IMR-90 (cell line): ENCODE measurements around the gene PPARGC1A. TPM values are rescaled to one million over a fixed set of nuclear protein-coding genes. Genes with fewer than 3 reads are reported as not detected.
A peak's percentile ranks its signal among the peaks of the same experiment; 100 is the strongest.

ENCODE experiments used
- ATAC-seq: fragments of 200-7000 bp; cut with Tn5 transposase; 2 replicates; pipeline ENCODE4 v1.9.1; 2020; ENCODE audit warnings: low read depth, mild to moderate bottlenecking, moderate library complexity
- BruUV-seq: library from RNA; stranded (reverse); fragments of 400-500 nt; replicated peaks from 2 replicates; lab custom pipeline; 2021; lab: Mats Ljungman, UMichigan
- CTCF ChIA-PET: fragments of 300-600 bp; formaldehyde crosslinking; extraction: SDS; loops from one replicate; lab custom pipeline; 2021; ENCODE audit warnings: antibody characterized with exemption; lab: Yijun Ruan, JAX
- POLR2A ChIA-PET: fragments of 300-600 bp; sonication (Branson Sonifier 250); formaldehyde crosslinking; loops from one replicate; lab custom pipeline; 2022; ENCODE audit warnings: antibody characterized with exemption; ENCODE audit not compliant: unreplicated experiment; lab: Charles Lee
- DNase-seq: peaks from one replicate; pipeline ENCODE4 v3.0.0; 2013
- H2AFZ ChIP-seq: replicated peaks from 2 replicates; pipeline ENCODE3; 2013; ENCODE audit warnings: low read length, mild to moderate bottlenecking; ENCODE audit not compliant: poor library complexity
- H2AK5ac ChIP-seq: 2 replicates; pipeline ENCODE4 v1.6.1; 2013; ENCODE audit warnings: low read depth, low read length, inconsistent platforms
- H2AK9ac ChIP-seq: replicated peaks from 2 replicates; pipeline ENCODE3; 2013; ENCODE audit warnings: mild to moderate bottlenecking, low read depth, low read length, moderate library complexity; ENCODE audit not compliant: poor library complexity
- H2BK120ac ChIP-seq: 2 replicates; pipeline ENCODE4 v1.6.1; 2013; ENCODE audit warnings: low read depth, low read length, inconsistent platforms
- H2BK15ac ChIP-seq: 3 replicates; pipeline ENCODE4 v1.6.1; 2013; ENCODE audit warnings: low read depth, low read length, inconsistent platforms
- H2BK20ac ChIP-seq: 2 replicates; pipeline ENCODE4 v1.6.1; 2013; ENCODE audit warnings: low read depth, mild to moderate bottlenecking, inconsistent platforms, low read length, moderate library complexity
- H2BK5ac ChIP-seq: 2 replicates; pipeline ENCODE4 v1.6.1; 2013; ENCODE audit warnings: mild to moderate bottlenecking, low read depth, low read length, inconsistent platforms; ENCODE audit not compliant: poor library complexity, severe bottlenecking
- H3K14ac ChIP-seq: replicated peaks from 2 replicates; pipeline ENCODE4 v1.6.1; 2013; ENCODE audit warnings: low read depth, low read length, inconsistent platforms
- H3K18ac ChIP-seq: 2 replicates; pipeline ENCODE4 v1.6.1; 2013; ENCODE audit warnings: low read depth, low read length, control low read depth
- H3K23ac ChIP-seq: 2 replicates; pipeline ENCODE4 v1.6.1; 2013; ENCODE audit warnings: low read depth, low read length, inconsistent platforms
- H3K27ac ChIP-seq: 2 replicates; pipeline ENCODE4 v1.5.1; 2013; ENCODE audit warnings: mild to moderate bottlenecking, control low read depth, low read length; ENCODE audit not compliant: insufficient read depth
- H3K27me3 ChIP-seq: 2 replicates; pipeline ENCODE4 v1.6.1; 2013; ENCODE audit warnings: low read length; ENCODE audit not compliant: control insufficient read depth, insufficient read depth
- H3K36me3 ChIP-seq: 2 replicates; pipeline ENCODE4 v1.6.1; 2013; ENCODE audit warnings: low read length, mixed read lengths; ENCODE audit not compliant: control insufficient read depth, insufficient read depth
- H3K4ac ChIP-seq: 2 replicates; pipeline ENCODE4 v1.6.1; 2013; ENCODE audit warnings: low read depth, low read length, inconsistent platforms
- H3K4me1 ChIP-seq: 2 replicates; pipeline ENCODE4 v1.6.1; 2013; ENCODE audit warnings: low read length, mixed read lengths; ENCODE audit not compliant: control insufficient read depth, insufficient read depth
- H3K4me2 ChIP-seq: 2 replicates; pipeline ENCODE4 v1.6.1; 2013; ENCODE audit warnings: low read depth, mild to moderate bottlenecking, control low read depth, low read length, moderate library complexity
- H3K4me3 ChIP-seq: 2 replicates; pipeline ENCODE4 v1.5.1; 2013; ENCODE audit warnings: low read depth, mild to moderate bottlenecking, control low read depth, low read length, moderate library complexity; ENCODE audit not compliant: insufficient read depth
- H3K56ac ChIP-seq: 2 replicates; pipeline ENCODE4 v1.6.1; 2013; ENCODE audit warnings: low read length, inconsistent platforms; ENCODE audit not compliant: insufficient read depth; ENCODE audit errors: extremely low read depth
- H3K79me1 ChIP-seq, 2 experiments: 2 replicates each; pipeline ENCODE4 v1.6.1; 2013; ENCODE audit warnings: low read length in 2 of 2, inconsistent platforms in 1 of 2, low read depth in 1 of 2
- H3K9ac ChIP-seq: 2 replicates; pipeline ENCODE4 v1.6.1; 2013; ENCODE audit warnings: low read depth, low read length, control low read depth
- H3K9me1 ChIP-seq: 2 replicates; pipeline ENCODE4 v1.6.1; 2013; ENCODE audit warnings: low read length, inconsistent platforms; ENCODE audit not compliant: insufficient read depth
- H3K9me3 ChIP-seq: 2 replicates; pipeline ENCODE4 v1.6.1; 2013; ENCODE audit warnings: low read length; ENCODE audit not compliant: control insufficient read depth, insufficient read depth
- H4K20me1 ChIP-seq: 2 replicates; pipeline ENCODE4 v1.6.1; 2013; ENCODE audit warnings: low read length, inconsistent platforms; ENCODE audit not compliant: insufficient read depth
- H4K5ac ChIP-seq: 2 replicates; pipeline ENCODE4 v1.6.1; 2013; ENCODE audit warnings: mild to moderate bottlenecking, low read depth, low read length, control low read depth
- H4K8ac ChIP-seq, 2 experiments: 2 replicates each; pipeline ENCODE4 v1.6.1; 2013; ENCODE audit warnings: low read depth in 2 of 2, low read length in 2 of 2, control low read depth in 1 of 2, inconsistent platforms in 1 of 2
- H4K91ac ChIP-seq: 2 replicates; pipeline ENCODE4 v1.6.1; 2013; ENCODE audit warnings: low read depth, low read length, inconsistent platforms; ENCODE audit not compliant: insufficient read depth
- CHD1 ChIP-seq: IDR thresholded peaks from 2 replicates; pipeline ENCODE4 v1.6.1; 2012; ENCODE audit warnings: low read depth, low read length, improper control_type of control experiment
- FOS ChIP-seq: fragments of 150-350 bp; IDR thresholded peaks from 2 replicates; pipeline ENCODE4 v1.6.1; 2016; ENCODE audit warnings: low read depth, low read length
- MAZ ChIP-seq: IDR thresholded peaks from 2 replicates; pipeline ENCODE4 v1.6.1; 2012; ENCODE audit warnings: low read depth, mild to moderate bottlenecking, low read length, improper control_type of control experiment, moderate library complexity, borderline replicate concordance
- NFE2L2 ChIP-seq: fragments of 150-350 bp; IDR thresholded peaks from 2 replicates; pipeline ENCODE4 v1.6.1; 2016; ENCODE audit warnings: low read depth, mild to moderate bottlenecking, low read length
- RAD21 ChIP-seq: IDR thresholded peaks from 2 replicates; pipeline ENCODE4 v1.6.1; 2012; ENCODE audit warnings: low read length, improper control_type of control experiment
- RCOR1 ChIP-seq: IDR thresholded peaks from 2 replicates; pipeline ENCODE4 v1.6.1; 2012; ENCODE audit warnings: mild to moderate bottlenecking, low read length, improper control_type of control experiment; ENCODE audit not compliant: insufficient replicate concordance
- WGBS, 2 experiments: methylation state at CpG; one replicate each; pipeline versions ENCODE4 v1.1.5 to v1.1.7; 2013; ENCODE audit warnings: missing lambda C conversion rate in 2 of 2; ENCODE audit not compliant: insufficient read length in 1 of 2; ENCODE audit errors: extremely low coverage in 2 of 2; 5-methylcytosine and 5-hydroxymethylcytosine counted together
- dilution Hi-C: fragments of 300-500 bp; cut with HindIII; formaldehyde crosslinking; loops from one replicate; pipeline ENCODE4 v1.14.3; 2018; ENCODE audit warnings: low sequenced_read_pairs; ENCODE audit not compliant: unreplicated experiment
- in situ Hi-C: fragments of 300-500 bp; cut with MboI; formaldehyde crosslinking; loops from 3 replicates; pipeline ENCODE4 v1.14.3; 2019; ENCODE audit warnings: low sequenced_read_pairs, inconsistent platforms, mixed read lengths
- intact Hi-C: fragments of 100-400 bp; cut with micrococcal nuclease; formaldehyde crosslinking; loops from 2 replicates; pipeline ENCODE4 v1.10.0; 2022
- polyA plus RNA-seq, 3 experiments: library from polyadenylated mRNA; depleted of rRNA; stranded (reverse); fragments of >200 nt; gene quantifications; 2 replicates each; pipeline ENCODE4 v1.2.3, GENCODE V29; 2012; ENCODE audit warnings: low replicate concordance in 1 of 3
- total RNA-seq: library from RNA; depleted of rRNA; stranded (reverse); fragments of >200 nt; gene quantifications from 2 replicates; pipeline ENCODE4 v1.2.3, GENCODE V29; 2012
- TF ChIP-seq, protein P1 (sequence below): fragments of 150-350 bp; IDR thresholded peaks from 2 replicates; pipeline ENCODE4 v1.6.1; 2017; ENCODE audit warnings: mild to moderate bottlenecking, antibody characterized with exemption, low read length, low read depth
- TF ChIP-seq, protein P2 (sequence below): fragments of 150-350 bp; IDR thresholded peaks from 2 replicates; pipeline ENCODE4 v1.6.1; 2016; ENCODE audit warnings: low read depth, mild to moderate bottlenecking, low read length, moderate library complexity, borderline replicate concordance

PPARGC1A gene
- total and polyA plus RNA-seq, 2 of the 4 experiments (the other 2 are of a cell fraction): under 0.01 to 0.03 TPM

DNA sequence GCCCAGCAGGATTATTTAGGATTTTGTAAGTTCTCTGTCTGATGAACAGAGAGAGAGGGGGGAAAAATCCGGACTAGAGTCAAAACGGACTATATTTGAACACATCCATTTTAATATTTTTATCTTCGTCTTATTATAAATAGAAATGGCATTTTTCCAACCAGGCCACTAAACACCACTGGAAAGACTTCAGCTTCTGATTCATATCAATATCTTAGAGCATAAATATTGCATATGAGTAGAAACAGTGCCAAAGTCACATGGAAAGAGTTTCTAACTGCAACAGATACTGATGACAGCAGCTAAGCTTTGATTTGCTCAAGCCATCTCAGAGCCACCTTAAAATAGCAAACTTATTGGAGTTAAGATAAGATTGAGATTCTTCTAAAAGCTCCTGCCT, 456 bp downstream of the PPARGC1A start:
- Histone ChIP-seq H3K23ac (no peak overlapping the region), H3K4me1 (peaks cover 4% of the 10 kb centered on the region), H3K14ac (no peak overlapping the region), H2BK20ac (no peak overlapping the region), H3K18ac (no peak overlapping the region; the same call in 1 of the 2 replicates), H4K91ac (no peak overlapping the region), H2AK5ac (no peak overlapping the region), H2AK9ac (no peak overlapping the region), H3K27ac (no peak overlapping the region), H4K8ac (no peak overlapping the region), H3K4ac (no peak overlapping the region), H2BK5ac (no peak overlapping the region), H3K9ac (no peak overlapping the region), H3K9me1 (no peaks in the 10 kb centered on the region; the same call in 1 of the 2 replicates), H3K9me3 (no peaks in the 10 kb centered on the region), H3K4me3 (peak overlapping the region; percentile 35), H4K5ac (no peak overlapping the region; the same call in 1 of the 2 replicates), H3K4me2 (peak overlapping the region; percentile 93), H3K79me1 (no peaks in the 10 kb centered on the region), H2BK120ac (no peak overlapping the region), H3K56ac (no peak overlapping the region), H2BK15ac (no peak overlapping the region), H3K36me3 (no peaks in the 10 kb centered on the region), H3K27me3 (no peaks in the 10 kb centered on the region), H2AFZ (no peak overlapping the region), H4K20me1 (no peaks in the 10 kb centered on the region)
- dilution Hi-C loops (no loop called here), in situ Hi-C loops (no loop called here), intact Hi-C loops (loop anchor here (5.0 kb wide), 1 partner anchor 213 kb away; no protein-coding TSS in a partner anchor)
- TF ChIP-seq RCOR1: no peak
- TF ChIP-seq, protein P1, sequence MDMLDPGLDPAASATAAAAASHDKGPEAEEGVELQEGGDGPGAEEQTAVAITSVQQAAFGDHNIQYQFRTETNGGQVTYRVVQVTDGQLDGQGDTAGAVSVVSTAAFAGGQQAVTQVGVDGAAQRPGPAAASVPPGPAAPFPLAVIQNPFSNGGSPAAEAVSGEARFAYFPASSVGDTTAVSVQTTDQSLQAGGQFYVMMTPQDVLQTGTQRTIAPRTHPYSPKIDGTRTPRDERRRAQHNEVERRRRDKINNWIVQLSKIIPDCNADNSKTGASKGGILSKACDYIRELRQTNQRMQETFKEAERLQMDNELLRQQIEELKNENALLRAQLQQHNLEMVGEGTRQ: no peak
- TF ChIP-seq RAD21: no peak
- TF ChIP-seq NFE2L2: no peak
- no peak for TF ChIP-seq FOS
- TF ChIP-seq CHD1: no peak
- no peak for TF ChIP-seq MAZ
- TF ChIP-seq, protein P2, sequence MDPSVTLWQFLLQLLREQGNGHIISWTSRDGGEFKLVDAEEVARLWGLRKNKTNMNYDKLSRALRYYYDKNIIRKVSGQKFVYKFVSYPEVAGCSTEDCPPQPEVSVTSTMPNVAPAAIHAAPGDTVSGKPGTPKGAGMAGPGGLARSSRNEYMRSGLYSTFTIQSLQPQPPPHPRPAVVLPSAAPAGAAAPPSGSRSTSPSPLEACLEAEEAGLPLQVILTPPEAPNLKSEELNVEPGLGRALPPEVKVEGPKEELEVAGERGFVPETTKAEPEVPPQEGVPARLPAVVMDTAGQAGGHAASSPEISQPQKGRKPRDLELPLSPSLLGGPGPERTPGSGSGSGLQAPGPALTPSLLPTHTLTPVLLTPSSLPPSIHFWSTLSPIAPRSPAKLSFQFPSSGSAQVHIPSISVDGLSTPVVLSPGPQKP: no peak
- no peak for DNase-seq
- no CpG with 5 or more reads among the region's 3 CpGs for WGBS, 2 experiments
- BruUV-seq: no TSS peak
- no peak; the same call in 1 of the 2 replicates for ATAC-seq
- POLR2A ChIA-PET: interaction anchor here (1.1 kb wide), 1 partner anchor 10 kb away, joined by 7 read pairs; no protein-coding TSS in a partner anchor
- CTCF ChIA-PET: interaction anchor here (1.2 kb wide), 1 partner anchor 9 kb away, joined by 5 read pairs; no protein-coding TSS in a partner anchor
